ENCODE measurements around the gene KRT32. TPM values are rescaled to one million over a fixed set of nuclear protein-coding genes. Genes with fewer than 3 reads are reported as not detected.

Gene KRT32
- total RNA-seq, 1 donor from 2014 or later: not detected

DNA sequence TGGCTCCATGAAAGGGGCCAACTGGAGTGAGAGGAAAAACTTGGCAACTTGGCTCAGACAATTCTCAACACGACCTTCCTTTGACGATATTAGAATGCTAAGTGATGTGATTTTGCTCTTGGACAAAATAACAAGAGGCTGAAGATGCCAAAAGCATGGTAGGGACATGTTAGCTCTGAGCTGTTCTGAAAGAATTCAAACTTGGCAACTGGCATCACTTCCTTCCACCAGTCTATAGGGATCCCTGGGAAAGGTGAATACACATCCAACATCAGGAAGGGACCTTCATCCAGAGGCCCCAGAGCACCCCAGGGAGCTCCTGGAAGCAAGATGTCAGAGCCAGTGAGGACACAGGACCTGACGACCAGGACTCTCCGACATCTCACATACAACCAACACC is 47.1 kb downstream of the KRT32 start:
- no peak overlapping the region for H3K27ac Mint-ChIP-seq
- no peaks in the 10 kb centered on the region for H3K4me1 Mint-ChIP-seq
- no peaks in the 10 kb centered on the region for H3K36me3 Mint-ChIP-seq (ENCODE audit: low read depth)
- intact Hi-C loops (cut with micrococcal nuclease): no loop called here
- no peak overlapping the region for H3K4me3 Mint-ChIP-seq
- DNase-seq: no peak
- H3K9me3 Mint-ChIP-seq: no peaks in the 10 kb centered on the region
- no peaks in the 10 kb centered on the region for H3K27me3 Mint-ChIP-seq

DNA sequence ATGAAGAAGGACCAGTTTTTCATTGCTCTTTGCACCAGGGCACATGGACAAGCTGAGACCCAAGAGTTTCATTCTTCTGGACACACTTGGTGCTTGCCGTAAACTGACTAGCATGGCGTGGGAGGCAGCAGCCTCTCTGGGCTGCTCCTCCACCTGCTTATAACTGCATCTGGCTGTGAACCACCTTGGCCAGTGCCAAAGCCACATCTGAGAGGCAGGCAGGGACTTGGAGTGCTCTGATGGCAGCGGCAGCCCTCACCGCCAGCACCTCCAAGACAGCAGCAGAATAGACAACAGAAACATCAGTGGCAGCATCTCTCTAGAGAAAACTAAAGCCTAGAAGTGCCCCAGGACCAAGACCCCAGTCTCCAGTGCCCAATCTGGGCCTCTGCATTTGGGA is 47.5 kb downstream of the KRT32 start:
- H3K27ac Mint-ChIP-seq: no peak overlapping the region
- no peaks in the 10 kb centered on the region for H3K36me3 Mint-ChIP-seq (ENCODE audit: low read depth)
- DNase-seq: no peak
- H3K27me3 Mint-ChIP-seq: no peaks in the 10 kb centered on the region
- no peak overlapping the region for H3K4me3 Mint-ChIP-seq
- intact Hi-C loops (cut with micrococcal nuclease): no loop called here
- H3K9me3 Mint-ChIP-seq: no peaks in the 10 kb centered on the region
- H3K4me1 Mint-ChIP-seq: no peaks in the 10 kb centered on the region

DNA sequence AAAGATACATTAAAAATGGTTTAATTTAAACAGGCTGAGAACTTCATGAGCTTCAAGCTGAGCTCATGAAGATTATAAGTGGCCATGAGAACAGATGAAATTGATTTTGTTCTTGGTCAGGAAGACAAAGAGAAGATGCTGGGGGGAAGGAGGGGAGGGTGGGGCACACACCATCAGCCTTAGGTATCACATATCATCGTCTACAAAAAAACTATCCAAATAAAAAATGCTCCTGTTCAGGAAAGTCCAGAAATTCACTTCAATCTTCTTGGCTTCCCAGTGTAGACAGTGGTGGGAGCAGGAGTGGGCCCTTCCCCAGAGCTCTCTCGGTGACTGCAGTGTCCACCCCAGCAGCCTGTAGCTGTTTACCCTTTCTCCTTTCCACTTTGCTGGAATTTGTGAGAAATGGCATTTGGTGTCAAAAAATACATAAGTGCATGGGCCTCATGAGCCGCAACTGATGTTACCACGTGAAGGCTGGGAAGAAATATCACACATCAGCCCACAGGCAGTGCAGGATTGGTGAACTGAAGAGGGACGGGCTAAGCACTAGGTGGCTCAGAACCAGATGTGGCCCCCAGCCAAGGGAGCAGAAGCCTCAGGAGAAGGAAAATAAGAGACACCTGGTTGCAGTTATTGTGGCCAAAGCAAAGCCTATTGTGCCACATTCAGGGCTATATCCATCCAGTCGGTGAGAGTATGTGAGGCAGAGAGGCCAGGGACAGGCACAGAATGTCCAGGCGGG is 48.9 kb downstream of the KRT32 start:
- H3K9me3 Mint-ChIP-seq: no peaks in the 10 kb centered on the region
- H3K27ac Mint-ChIP-seq: no peak overlapping the region
- H3K36me3 Mint-ChIP-seq (ENCODE audit: low read depth): no peaks in the 10 kb centered on the region
- peaks cover 3% of the 10 kb centered on the region for H3K27me3 Mint-ChIP-seq
- intact Hi-C loops (cut with micrococcal nuclease): no loop called here
- no peaks in the 10 kb centered on the region for H3K4me1 Mint-ChIP-seq
- no peak overlapping the region for H3K4me3 Mint-ChIP-seq
- no peak for DNase-seq

DNA sequence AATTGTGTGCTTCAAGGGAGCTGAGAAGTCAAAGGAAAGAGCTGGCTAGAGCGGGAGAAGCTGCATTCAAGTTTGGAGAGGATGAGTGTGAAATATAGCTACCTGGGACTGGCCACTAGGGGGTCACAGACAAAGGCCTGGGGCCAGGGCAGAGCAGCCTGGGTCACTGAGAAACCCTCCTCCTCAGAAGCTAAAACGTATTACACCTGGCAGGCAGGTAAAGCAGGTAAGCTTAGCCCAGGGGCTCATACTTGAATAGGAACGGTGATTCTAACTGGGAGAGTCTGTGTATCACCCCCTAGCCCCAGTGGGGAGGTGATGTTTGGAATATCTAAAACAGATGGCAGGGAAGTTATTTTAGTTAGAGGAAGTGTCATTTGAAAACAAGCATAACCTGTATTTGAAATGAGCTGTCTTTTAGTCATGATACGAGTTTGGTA is 49.6 kb downstream of the KRT32 start:
- H3K4me1 Mint-ChIP-seq: no peaks in the 10 kb centered on the region
- no peak overlapping the region for H3K4me3 Mint-ChIP-seq
- H3K27me3 Mint-ChIP-seq: peaks cover 3% of the 10 kb centered on the region
- no peaks in the 10 kb centered on the region for H3K36me3 Mint-ChIP-seq (ENCODE audit: low read depth)
- no peak for DNase-seq
- no peaks in the 10 kb centered on the region for H3K9me3 Mint-ChIP-seq
- intact Hi-C loops (cut with micrococcal nuclease): no loop called here
- H3K27ac Mint-ChIP-seq: no peak overlapping the region

DNA sequence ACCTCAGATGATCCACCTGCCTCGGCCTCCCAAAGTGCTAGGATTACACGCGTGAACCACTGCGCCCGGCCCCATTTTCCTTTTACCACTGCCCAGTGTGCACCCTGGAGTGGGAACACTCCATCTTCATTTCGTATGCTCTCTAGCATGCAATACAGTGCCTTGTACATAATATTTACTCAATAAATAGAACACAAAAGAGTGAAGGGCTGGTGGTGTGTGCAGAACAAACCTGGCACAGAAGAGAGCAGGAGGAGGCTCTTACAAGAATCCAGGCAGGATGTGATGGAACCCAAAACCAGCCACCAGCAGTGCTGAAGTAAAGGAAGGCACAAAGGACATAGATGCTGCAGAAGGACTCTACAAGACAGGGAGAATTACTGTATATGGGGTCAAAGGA is 50.1 kb downstream of the KRT32 start:
- H3K27ac Mint-ChIP-seq: no peak overlapping the region
- intact Hi-C loops (cut with micrococcal nuclease): no loop called here

DNA sequence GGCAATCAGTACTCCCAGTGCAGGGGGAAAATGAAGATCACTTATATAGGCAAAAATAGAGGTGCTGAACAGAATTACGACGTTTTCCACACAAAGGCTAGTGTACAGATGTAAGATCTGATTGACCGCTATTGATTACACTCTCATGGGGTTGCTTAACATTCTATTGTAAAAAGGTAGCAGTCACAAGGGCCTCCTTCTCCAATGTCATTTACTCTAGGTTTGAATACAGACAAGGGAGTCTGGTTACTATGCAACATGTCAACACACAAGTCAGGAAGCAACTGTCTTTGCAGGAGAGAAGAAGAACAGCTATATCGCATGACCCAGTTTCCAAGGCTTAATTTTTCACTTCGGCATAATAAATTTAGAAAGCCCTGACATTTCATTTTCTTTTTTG is 50.7 kb downstream of the KRT32 start:
- no peaks in the 10 kb centered on the region for H3K9me3 Mint-ChIP-seq
- H3K4me1 Mint-ChIP-seq: no peaks in the 10 kb centered on the region
- H3K27ac Mint-ChIP-seq: no peak overlapping the region
- no peaks in the 10 kb centered on the region for H3K36me3 Mint-ChIP-seq (ENCODE audit: low read depth)
- H3K4me3 Mint-ChIP-seq: no peak overlapping the region
- DNase-seq: no peak
- intact Hi-C loops (cut with micrococcal nuclease): no loop called here
- H3K27me3 Mint-ChIP-seq: peaks cover 3% of the 10 kb centered on the region

More for the DNA sequence above, 50.1 kb downstream of the KRT32 start:
- DNase-seq: no peak
- Mint-ChIP-seq H3K36me3 (ENCODE audit: low read depth) (no peaks in the 10 kb centered on the region), H3K9me3 (no peaks in the 10 kb centered on the region), H3K4me1 (no peaks in the 10 kb centered on the region), H3K27me3 (peaks cover 3% of the 10 kb centered on the region), H3K4me3 (no peak overlapping the region)

DNA sequence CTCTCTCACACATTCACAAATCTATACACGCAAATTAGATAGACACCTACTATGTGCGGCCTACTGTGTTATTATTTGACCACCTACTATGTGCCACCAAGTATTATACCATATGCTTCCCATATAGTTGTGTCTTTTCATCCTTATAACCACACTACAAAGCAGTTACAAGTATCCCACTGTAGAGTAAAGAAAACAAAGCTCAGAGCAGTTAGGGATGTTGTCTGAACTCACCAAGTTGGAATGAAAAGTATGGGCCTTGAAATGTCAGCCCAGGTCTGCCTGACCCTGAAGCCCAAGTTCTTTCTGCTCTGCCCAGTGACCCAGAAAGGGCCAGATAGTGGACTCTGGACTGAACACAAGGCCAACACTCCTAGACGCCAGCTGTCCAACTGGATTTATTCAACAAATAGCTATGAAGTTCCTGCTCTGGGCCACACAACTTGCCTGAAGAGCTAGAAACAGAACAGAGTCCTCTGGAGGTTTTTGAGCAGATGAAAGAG is 51.3 kb downstream of the KRT32 start:
- intact Hi-C loops (cut with micrococcal nuclease): no loop called here
- Mint-ChIP-seq H3K9me3 (no peaks in the 10 kb centered on the region), H3K36me3 (ENCODE audit: low read depth) (no peaks in the 10 kb centered on the region), H3K4me3 (no peak overlapping the region), H3K4me1 (no peaks in the 10 kb centered on the region), H3K27ac (no peak overlapping the region), H3K27me3 (peaks cover 3% of the 10 kb centered on the region)
- no peak for DNase-seq

DNA sequence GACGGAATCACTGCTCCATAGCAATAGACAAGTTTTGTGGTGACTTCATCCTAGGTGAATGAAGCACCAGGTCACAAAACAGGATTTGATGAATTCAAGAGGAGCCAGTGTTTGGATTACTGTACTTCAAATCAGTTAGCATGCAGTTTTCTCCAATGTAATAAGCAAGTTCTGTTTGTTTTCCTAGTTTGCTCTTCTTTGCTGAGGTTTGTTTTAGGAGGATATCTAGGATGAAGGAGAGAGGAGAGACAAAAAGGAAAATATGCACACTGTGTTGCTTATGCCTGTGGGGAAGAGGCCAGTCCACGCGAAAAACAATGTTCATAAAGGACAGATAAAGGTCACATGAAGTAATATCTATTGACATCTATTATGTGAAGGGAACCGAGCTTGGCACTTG is 51.8 kb downstream of the KRT32 start:
- Mint-ChIP-seq H3K4me3 (no peak overlapping the region), H3K4me1 (no peaks in the 10 kb centered on the region), H3K27me3 (peaks cover 3% of the 10 kb centered on the region), H3K27ac (no peak overlapping the region), H3K36me3 (ENCODE audit: low read depth) (no peaks in the 10 kb centered on the region), H3K9me3 (no peaks in the 10 kb centered on the region)
- intact Hi-C loops (cut with micrococcal nuclease): no loop called here
- DNase-seq: no peak

DNA sequence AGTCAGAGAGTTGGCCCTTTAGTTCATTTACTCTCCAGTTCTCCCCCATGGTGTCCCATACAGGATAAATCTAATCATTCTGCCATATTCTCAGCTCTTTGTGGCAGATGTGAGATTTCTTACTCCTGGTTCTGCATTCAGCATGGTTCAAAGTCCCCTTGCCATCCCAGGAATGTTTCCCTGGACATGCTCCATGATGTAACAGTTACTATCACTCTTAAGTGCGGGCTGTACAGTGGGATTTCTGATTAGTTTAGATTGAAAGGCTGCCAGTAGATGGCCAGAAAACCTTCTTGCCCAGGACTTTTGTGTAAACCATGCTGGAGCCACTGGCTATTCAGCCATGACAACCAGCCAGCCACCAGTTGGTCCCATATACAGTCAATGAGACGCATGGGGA is 53.2 kb downstream of the KRT32 start:
- Mint-ChIP-seq H3K27me3 (peaks cover 3% of the 10 kb centered on the region), H3K9me3 (no peaks in the 10 kb centered on the region), H3K36me3 (ENCODE audit: low read depth) (no peaks in the 10 kb centered on the region), H3K4me3 (no peak overlapping the region), H3K4me1 (peaks cover 5% of the 10 kb centered on the region), H3K27ac (no peak overlapping the region)
- no peak for DNase-seq
- intact Hi-C loops (cut with micrococcal nuclease): no loop called here

DNA sequence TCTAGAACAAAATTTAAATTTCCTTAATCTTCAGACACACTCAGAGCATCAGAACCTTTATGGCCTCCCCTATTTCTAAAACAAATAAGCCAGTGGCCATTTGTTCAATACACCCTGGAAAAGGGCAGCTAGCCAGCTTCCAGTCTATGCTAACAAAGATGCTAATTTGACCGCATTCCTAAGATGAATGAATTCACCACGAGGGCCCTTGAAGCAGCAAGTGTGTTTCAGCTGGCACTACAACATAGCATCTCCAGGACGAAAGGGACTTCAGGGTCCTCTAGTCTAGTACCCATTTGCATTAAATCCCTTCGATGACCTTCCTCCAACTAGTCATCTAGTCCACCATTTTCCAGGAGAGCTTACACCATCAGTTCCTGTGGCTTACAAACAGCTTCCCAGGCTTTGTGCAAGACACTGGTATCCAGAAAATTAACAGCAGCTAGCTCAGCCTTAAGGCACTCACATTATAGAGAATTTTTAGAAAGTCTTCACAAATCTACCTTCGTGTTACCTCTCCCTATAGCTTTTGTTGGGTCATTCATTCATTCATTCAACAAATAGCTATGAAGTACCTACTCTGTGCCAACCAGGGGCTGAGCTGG is 53.7 kb downstream of the KRT32 start:
- H3K9me3 Mint-ChIP-seq: no peaks in the 10 kb centered on the region
- peaks cover 3% of the 10 kb centered on the region for H3K27me3 Mint-ChIP-seq
- intact Hi-C loops (cut with micrococcal nuclease): no loop called here
- no peaks in the 10 kb centered on the region for H3K36me3 Mint-ChIP-seq (ENCODE audit: low read depth)
- peaks cover 6% of the 10 kb centered on the region for H3K4me1 Mint-ChIP-seq
- no peak for DNase-seq
- no peak overlapping the region for H3K4me3 Mint-ChIP-seq
- H3K27ac Mint-ChIP-seq: no peak overlapping the region

DNA sequence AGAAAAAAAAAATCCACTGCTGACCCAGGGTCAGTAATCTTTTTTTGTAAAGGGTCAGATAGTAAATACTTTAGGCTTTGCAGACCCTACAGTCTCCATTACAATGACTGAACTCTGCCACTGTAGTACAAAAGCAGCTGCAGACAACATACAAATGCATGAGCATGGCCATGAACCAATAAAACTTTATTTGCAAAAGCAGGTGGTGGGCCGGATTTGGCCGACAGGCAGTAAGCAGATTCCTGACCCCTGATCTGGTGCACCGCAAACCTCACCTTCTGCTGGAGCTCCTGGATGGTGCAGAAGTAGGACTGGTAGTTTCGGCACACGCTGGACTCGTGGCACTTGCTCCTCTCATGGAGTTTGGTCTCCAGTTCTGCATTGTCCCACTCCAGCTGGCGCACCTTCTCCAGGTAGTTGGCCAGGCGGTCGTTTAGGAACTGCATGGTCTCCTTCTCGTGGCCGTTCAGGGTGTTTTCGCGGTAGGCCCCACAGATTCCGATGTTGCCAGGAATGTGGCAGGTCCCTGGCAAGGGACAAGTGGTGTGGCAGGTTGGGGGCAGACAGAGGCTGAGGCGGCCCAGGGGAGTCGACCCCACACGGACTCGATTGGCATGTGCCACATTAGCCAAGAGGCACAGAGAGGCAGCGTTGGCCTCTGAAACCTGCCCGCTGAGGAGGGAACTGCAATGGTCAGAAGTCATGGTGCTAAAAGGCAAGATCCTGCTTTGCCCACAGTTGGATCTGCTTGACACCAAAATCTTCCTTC is 55.9 kb downstream of the KRT32 start:
- Mint-ChIP-seq H3K4me1 (peaks cover 6% of the 10 kb centered on the region), H3K4me3 (no peak overlapping the region), H3K9me3 (no peaks in the 10 kb centered on the region), H3K36me3 (ENCODE audit: low read depth) (no peaks in the 10 kb centered on the region), H3K27me3 (peaks cover 3% of the 10 kb centered on the region), H3K27ac (no peak overlapping the region)
- DNase-seq: no peak
- intact Hi-C loops (cut with micrococcal nuclease): no loop called here

Other genes with a start within 250 kb of the KRT32 start
- not detected in 2 replicates for gene KRTAP9-2, start 240.7 kb downstream of the KRT32 start, total RNA-seq
- not detected in 2 replicates for gene KRTAP9-3, start 234.9 kb downstream of the KRT32 start, total RNA-seq
- not detected in 2 replicates for gene KRTAP9-8, start 229.4 kb downstream of the KRT32 start, total RNA-seq
- gene KRTAP9-4, start 217.7 kb downstream of the KRT32 start, total RNA-seq: not detected in 2 replicates
- not detected in 2 replicates for gene KRTAP9-9, start 212.0 kb downstream of the KRT32 start, total RNA-seq
- gene KRTAP9-6, start 202.0 kb downstream of the KRT32 start, total RNA-seq: not detected in 2 replicates
- gene KRTAP9-7, start 191.7 kb downstream of the KRT32 start, total RNA-seq: not detected in 2 replicates
- not detected in 2 replicates for gene KRTAP29-1, start 164.5 kb downstream of the KRT32 start, total RNA-seq
- not detected in 2 replicates for gene KRTAP16-1, start 158.1 kb downstream of the KRT32 start, total RNA-seq
- not detected in 2 replicates for gene KRTAP17-1, start 151.7 kb downstream of the KRT32 start, total RNA-seq
- gene KRT33A, start 116.6 kb downstream of the KRT32 start, total RNA-seq: not detected in 2 replicates
- not detected in 2 replicates for gene KRT33B, start 97.6 kb downstream of the KRT32 start, total RNA-seq
- gene KRT34, start 85.1 kb downstream of the KRT32 start, total RNA-seq: not detected in 2 replicates
- not detected in 2 replicates for gene KRT31, start 69.8 kb downstream of the KRT32 start, total RNA-seq
- gene KRT37, start 42.8 kb downstream of the KRT32 start, total RNA-seq: not detected in 2 replicates
- gene KRT38, start 26.4 kb downstream of the KRT32 start, total RNA-seq: not detected in 2 replicates
- gene KRT35, start 13.8 kb upstream of the KRT32 start, total RNA-seq: not detected in 2 replicates
- gene KRT36, start 22.5 kb upstream of the KRT32 start, total RNA-seq: not detected in 2 replicates
- not detected in 2 replicates for gene KRT13, start 38.2 kb upstream of the KRT32 start, total RNA-seq
- gene KRT15, start 51.5 kb upstream of the KRT32 start, total RNA-seq: not detected in 2 replicates
- gene KRT19, start 60.9 kb upstream of the KRT32 start, total RNA-seq: not detected in 2 replicates
- not detected in 2 replicates for gene KRT9, start 104.7 kb upstream of the KRT32 start, total RNA-seq
- gene KRT14, start 119.5 kb upstream of the KRT32 start, total RNA-seq: not detected in 2 replicates
- gene KRT16, start 145.4 kb upstream of the KRT32 start, total RNA-seq: not detected in 2 replicates
- gene KRT17, start 157.2 kb upstream of the KRT32 start, total RNA-seq: not detected in 2 replicates
- 837 and 858 TPM in 2 replicates for gene EIF1, start 221.5 kb upstream of the KRT32 start, total RNA-seq
- not detected in 2 replicates for gene GAST, start 244.9 kb upstream of the KRT32 start, total RNA-seq